GM23338 (cell line): ENCODE data around the gene PHLDA3. TPM values are rescaled to one million over a fixed set of nuclear protein-coding genes. Genes with fewer than 3 reads are reported as not detected.
A peak's percentile ranks its signal among the peaks of the same experiment; 100 is the strongest.

Experiments
- ATAC-seq: fragments of 200-7000 bp; cut with Tn5 transposase; 3 replicates; pipeline ENCODE4 v1.9.1; 2020
- DNase-seq: peaks from one replicate; pipeline ENCODE4 v3.0.0-alpha.2; 2015; ENCODE audit warnings: low spot score
- H2AFZ ChIP-seq: fragments of 200-600 bp; sonication (generic); 2 replicates; pipeline ENCODE4 v1.8.0; 2016; ENCODE audit warnings: antibody characterized with exemption, mild to moderate bottlenecking, moderate library complexity
- H3F3A ChIP-seq: fragments of 200-600 bp; sonication (generic); replicated peaks from 2 replicates; pipeline ENCODE4 v1.8.0; 2017; ENCODE audit warnings: antibody characterized with exemption, mixed run types, low read depth
- H3K27ac ChIP-seq: fragments of 200-600 bp; sonication (generic); 2 replicates; pipeline ENCODE4 v1.6.1; 2016; ENCODE audit warnings: low read depth
- H3K27me3 ChIP-seq: fragments of 200-600 bp; sonication (generic); 2 replicates; pipeline ENCODE4 v1.8.0; 2016; ENCODE audit warnings: mild to moderate bottlenecking, mixed run types, moderate library complexity; ENCODE audit not compliant: insufficient read depth
- H3K36me3 ChIP-seq: fragments of 200-600 bp; sonication (generic); 2 replicates; pipeline ENCODE4 v1.8.0; 2016; ENCODE audit warnings: mild to moderate bottlenecking; ENCODE audit not compliant: insufficient read depth
- H3K4me1 ChIP-seq: fragments of 200-600 bp; sonication (generic); 2 replicates; pipeline ENCODE4 v1.8.0; 2016; ENCODE audit warnings: mild to moderate bottlenecking, moderate library complexity; ENCODE audit not compliant: insufficient read depth
- H3K4me2 ChIP-seq: fragments of 200-600 bp; sonication (generic); 2 replicates; pipeline ENCODE4 v1.7.1; 2017; ENCODE audit warnings: mixed run types
- H3K4me3 ChIP-seq: fragments of 200-600 bp; sonication (generic); 2 replicates; pipeline ENCODE4 v1.6.1; 2016; ENCODE audit warnings: mixed run types
- H3K79me2 ChIP-seq: fragments of 200-600 bp; sonication (generic); replicated peaks from 2 replicates; pipeline ENCODE4 v1.8.0; 2017; ENCODE audit warnings: mild to moderate bottlenecking; ENCODE audit not compliant: insufficient read depth
- H3K9me2 ChIP-seq: fragments of 200-600 bp; sonication (generic); 2 replicates; pipeline ENCODE4 v1.8.0; 2017; ENCODE audit not compliant: insufficient read depth
- H4K20me1 ChIP-seq: fragments of 200-600 bp; sonication (generic); replicated peaks from 2 replicates; pipeline ENCODE4 v1.8.0; 2017; ENCODE audit warnings: mild to moderate bottlenecking; ENCODE audit not compliant: insufficient read depth
- H3K27ac Mint-ChIP-seq: 2 replicates; pipeline ENCODE4 v1.8.0; 2020; ENCODE audit warnings: inconsistent platforms, mild to moderate bottlenecking, moderate library complexity, mixed read lengths
- H3K27me3 Mint-ChIP-seq: 3 replicates; pipeline ENCODE4 v1.8.0; 2022; ENCODE audit warnings: low read depth, mild to moderate bottlenecking, moderate library complexity, mixed read lengths, inconsistent platforms; ENCODE audit not compliant: insufficient read depth, poor library complexity
- H3K36me3 Mint-ChIP-seq: 3 replicates; pipeline ENCODE4 v1.8.0; 2021; ENCODE audit warnings: low read depth, mild to moderate bottlenecking, inconsistent platforms, moderate library complexity, mixed read lengths
- H3K4me1 Mint-ChIP-seq: 3 replicates; pipeline ENCODE4 v1.8.0; 2020; ENCODE audit warnings: mild to moderate bottlenecking, inconsistent platforms, mixed read lengths
- H3K4me3 Mint-ChIP-seq: 3 replicates; pipeline ENCODE4 v1.8.0; 2021; ENCODE audit warnings: moderate library complexity, mild to moderate bottlenecking, inconsistent platforms, mixed read lengths
- H3K9me3 Mint-ChIP-seq: 3 replicates; pipeline ENCODE4 v1.8.0; 2020; ENCODE audit warnings: moderate library complexity, mild to moderate bottlenecking, inconsistent platforms, mixed read lengths
- CTCF ChIP-seq, 2 experiments: fragments of 200-600 bp in 1 of 2; sonication (generic) in 1 of 2; conservative IDR thresholded peaks; 2 replicates each; pipeline versions ENCODE4 v1.5.1 to v1.6.1; 2016 to 2017; ENCODE audit warnings: antibody characterized with exemption in 2 of 2, low read depth in 2 of 2, mild to moderate bottlenecking in 2 of 2, moderate library complexity in 1 of 2
- EZH2phosphoT487 ChIP-seq: fragments of 200-600 bp; sonication (generic); IDR thresholded peaks from one replicate; pipeline ENCODE4 v1.8.1; 2018; ENCODE audit warnings: antibody characterized with exemption; ENCODE audit not compliant: unreplicated experiment
- NANOG ChIP-seq: IDR thresholded peaks from 2 replicates; pipeline ENCODE4 v1.6.1; 2016; ENCODE audit warnings: antibody characterized with exemption, borderline replicate concordance
- POLR2AphosphoS5 ChIP-seq: IDR thresholded peaks from 2 replicates; pipeline ENCODE4 v1.6.1; 2016; ENCODE audit warnings: antibody characterized with exemption, low read depth
- ZNF331 ChIP-seq: fragments of 250-450 bp; sonication (Bioruptor Pico); IDR thresholded peaks from 2 replicates; pipeline ENCODE4 v1.5.0; 2020; ENCODE audit warnings: low read depth, mild to moderate bottlenecking, moderate library complexity
- ZNF462 ChIP-seq: fragments of 250-450 bp; sonication (Bioruptor Pico); IDR thresholded peaks from 2 replicates; pipeline ENCODE4 v1.5.0; 2020; ENCODE audit warnings: mild to moderate bottlenecking, moderate library complexity
- polyA plus RNA-seq: library from polyadenylated mRNA; unstranded; fragments of >200 nt; fragmentation: Nextera tagmentation; extraction: Ambion mirVana; gene quantifications from 2 replicates; pipeline ENCODE4 v1.2.1, GENCODE V29; 2016
- total RNA-seq: library from RNA; depleted of rRNA; stranded (reverse); fragments of >200 nt; shearing (Covaris generic); gene quantifications from 2 replicates; pipeline ENCODE4 v1.2.3, GENCODE V29; 2014

The PHLDA3 gene
- total and polyA plus RNA-seq, 2 experiments from 2014 or later: 37.5 to 87.4 TPM

GRCh38 chr1:201450721-201451291, 18.2 kb downstream of the PHLDA3 start:
- H3K4me1 ChIP-seq: peaks cover 36% of the 10 kb centered on the region
- no peak overlapping the region for H3K4me3 ChIP-seq
- peaks cover 7% of the 10 kb centered on the region for H3K27me3 Mint-ChIP-seq
- H3K4me2 ChIP-seq: 0 out of 2 replicates have a peak overlapping the region, but pooled peaks have one; percentile 38
- H3K79me2 ChIP-seq: no peaks in the 10 kb centered on the region
- no peak for TF ChIP-seq EZH2phosphoT487
- no peak for TF ChIP-seq NANOG
- no peak for TF ChIP-seq ZNF331 (CRISPR knock-in tag)
- TF ChIP-seq POLR2AphosphoS5: no peak
- no peak for TF ChIP-seq ZNF462
- no peak for TF ChIP-seq CTCF (conservative IDR thresholded peaks at IDR 0.05; ENCODE audit: low read depth in 2 of 2)
- no peak overlapping the region for H3K27ac Mint-ChIP-seq
- H4K20me1 ChIP-seq: no peaks in the 10 kb centered on the region
- no peaks in the 10 kb centered on the region for H3K9me3 Mint-ChIP-seq
- no peaks in the 10 kb centered on the region for H3K36me3 ChIP-seq
- no peak overlapping the region for H3K4me3 Mint-ChIP-seq
- no peak overlapping the region for H3K27ac ChIP-seq
- H3K36me3 Mint-ChIP-seq: no peaks in the 10 kb centered on the region
- peak; percentile 24 for ATAC-seq
- no peaks in the 10 kb centered on the region for H3K9me2 ChIP-seq
- DNase-seq: peak; percentile 51
- peaks cover 43% of the 10 kb centered on the region for H3K4me1 Mint-ChIP-seq
- peak overlapping the region; percentile 91 for H2AFZ ChIP-seq
- no peaks in the 10 kb centered on the region for H3K27me3 ChIP-seq
- H3F3A ChIP-seq: peaks cover 7% of the 10 kb centered on the region; the same call in 1 of the 2 replicates
